ENCODE measurements around the gene TMEM91. TPM values are rescaled to one million over a fixed set of nuclear protein-coding genes. Genes with fewer than 3 reads are reported as not detected.

The TMEM91 gene
- total and polyA plus RNA-seq, 9 of the 15 experiments (the other 6 are each of a cell fraction or from before 2014, with no cell fraction given): 1.2 to 5.2 (median 2.7) TPM

GRCh38 chr19:41353466-41354342 is 22.6 kb upstream of the TMEM91 start, which contains the start of gene TGFB1 (continued):
- TF ChIP-seq, protein P1, sequence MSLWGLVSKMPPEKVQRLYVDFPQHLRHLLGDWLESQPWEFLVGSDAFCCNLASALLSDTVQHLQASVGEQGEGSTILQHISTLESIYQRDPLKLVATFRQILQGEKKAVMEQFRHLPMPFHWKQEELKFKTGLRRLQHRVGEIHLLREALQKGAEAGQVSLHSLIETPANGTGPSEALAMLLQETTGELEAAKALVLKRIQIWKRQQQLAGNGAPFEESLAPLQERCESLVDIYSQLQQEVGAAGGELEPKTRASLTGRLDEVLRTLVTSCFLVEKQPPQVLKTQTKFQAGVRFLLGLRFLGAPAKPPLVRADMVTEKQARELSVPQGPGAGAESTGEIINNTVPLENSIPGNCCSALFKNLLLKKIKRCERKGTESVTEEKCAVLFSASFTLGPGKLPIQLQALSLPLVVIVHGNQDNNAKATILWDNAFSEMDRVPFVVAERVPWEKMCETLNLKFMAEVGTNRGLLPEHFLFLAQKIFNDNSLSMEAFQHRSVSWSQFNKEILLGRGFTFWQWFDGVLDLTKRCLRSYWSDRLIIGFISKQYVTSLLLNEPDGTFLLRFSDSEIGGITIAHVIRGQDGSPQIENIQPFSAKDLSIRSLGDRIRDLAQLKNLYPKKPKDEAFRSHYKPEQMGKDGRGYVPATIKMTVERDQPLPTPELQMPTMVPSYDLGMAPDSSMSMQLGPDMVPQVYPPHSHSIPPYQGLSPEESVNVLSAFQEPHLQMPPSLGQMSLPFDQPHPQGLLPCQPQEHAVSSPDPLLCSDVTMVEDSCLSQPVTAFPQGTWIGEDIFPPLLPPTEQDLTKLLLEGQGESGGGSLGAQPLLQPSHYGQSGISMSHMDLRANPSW (CRISPR knock-in tag; IDR thresholded peaks at IDR 0.05): no peak
- TF ChIP-seq CTCFL (IDR thresholded peaks at IDR 0.05; ENCODE audit: borderline replicate concordance, insufficient read depth, low read depth, low read length, poor library complexity, severe bottlenecking) (peak; percentile 81), EGR1 (conservative IDR thresholded peaks at IDR 0.05) (peak; percentile 96), TSC22D4 (tag; IDR thresholded peaks at IDR 0.05) (no peak), CHD1 (IDR thresholded peaks at IDR 0.05; ENCODE audit: low read length) (no peak), ZFPM2 (CRISPR knock-in tag; IDR thresholded peaks at IDR 0.05) (no peak), MAFG (tag; conservative IDR thresholded peaks at IDR 0.05) (no peak), ZNF780A (CRISPR knock-in tag; IDR thresholded peaks at IDR 0.05) (no peak), ZNF143 (CRISPR knock-in tag; IDR thresholded peaks at IDR 0.05) (no peak), IFI16 (CRISPR knock-in tag; IDR thresholded peaks at IDR 0.05) (no peak), FOXK2 (conservative IDR thresholded peaks at IDR 0.05 in 1 of 2, IDR thresholded peaks at IDR 0.05 in 1 of 2; ENCODE audit: low read depth in 2 of 2) (no peak), ZNF121 (CRISPR knock-in tag; conservative IDR thresholded peaks at IDR 0.05) (no peak), GMEB1 (CRISPR knock-in tag; IDR thresholded peaks at IDR 0.05) (no peak), POLR2A (conservative IDR thresholded peaks at IDR 0.05) (peak; percentile 58), GATAD2A (IDR thresholded peaks at IDR 0.05) (no peak), ZFP1 (CRISPR knock-in tag; IDR thresholded peaks at IDR 0.05) (no peak), TFAM (CRISPR knock-in tag; conservative IDR thresholded peaks at IDR 0.05) (no peak), CHD2 (IDR thresholded peaks at IDR 0.05; ENCODE audit: low read depth, low read length) (peak; percentile 84), HEY1 (CRISPR knock-in tag; IDR thresholded peaks at IDR 0.05; ENCODE audit: borderline replicate concordance) (no peak), KDM2B (CRISPR knock-in tag; IDR thresholded peaks at IDR 0.05) (no peak; the same call in 1 of the 2 replicates)
- TF ChIP-seq, protein P2, sequence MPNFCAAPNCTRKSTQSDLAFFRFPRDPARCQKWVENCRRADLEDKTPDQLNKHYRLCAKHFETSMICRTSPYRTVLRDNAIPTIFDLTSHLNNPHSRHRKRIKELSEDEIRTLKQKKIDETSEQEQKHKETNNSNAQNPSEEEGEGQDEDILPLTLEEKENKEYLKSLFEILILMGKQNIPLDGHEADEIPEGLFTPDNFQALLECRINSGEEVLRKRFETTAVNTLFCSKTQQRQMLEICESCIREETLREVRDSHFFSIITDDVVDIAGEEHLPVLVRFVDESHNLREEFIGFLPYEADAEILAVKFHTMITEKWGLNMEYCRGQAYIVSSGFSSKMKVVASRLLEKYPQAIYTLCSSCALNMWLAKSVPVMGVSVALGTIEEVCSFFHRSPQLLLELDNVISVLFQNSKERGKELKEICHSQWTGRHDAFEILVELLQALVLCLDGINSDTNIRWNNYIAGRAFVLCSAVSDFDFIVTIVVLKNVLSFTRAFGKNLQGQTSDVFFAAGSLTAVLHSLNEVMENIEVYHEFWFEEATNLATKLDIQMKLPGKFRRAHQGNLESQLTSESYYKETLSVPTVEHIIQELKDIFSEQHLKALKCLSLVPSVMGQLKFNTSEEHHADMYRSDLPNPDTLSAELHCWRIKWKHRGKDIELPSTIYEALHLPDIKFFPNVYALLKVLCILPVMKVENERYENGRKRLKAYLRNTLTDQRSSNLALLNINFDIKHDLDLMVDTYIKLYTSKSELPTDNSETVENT (CRISPR knock-in tag; IDR thresholded peaks at IDR 0.05): 0 out of 2 replicates have a peak, but pooled peaks have one; percentile 9

Data from K562 (cell line).